Measurements from ENCODE around the gene CCNDBP1.
"Not testable (repeated sequence)": the region's sequence is repeated elsewhere in the genome, so short reads cannot be mapped to it uniquely, and the experiment has no call there.

CCNDBP1 gene

DNA sequence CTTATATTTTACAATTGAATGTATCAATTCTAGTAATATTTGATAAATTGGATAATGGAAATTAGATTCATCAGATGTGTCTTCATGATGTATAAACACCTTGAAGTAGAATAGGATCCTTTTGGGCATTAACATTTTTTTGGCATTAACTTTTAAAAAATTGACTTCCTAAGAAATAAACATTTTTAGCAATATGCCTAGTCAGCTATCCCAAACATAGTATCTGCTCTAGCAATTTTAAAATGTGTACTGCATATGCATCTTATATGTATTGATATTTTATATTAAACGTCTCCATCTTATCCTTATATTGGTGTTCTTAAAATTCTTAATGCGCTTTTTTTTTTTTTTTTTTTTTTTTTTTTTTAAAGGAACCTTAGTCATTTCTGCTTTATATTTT lies 8.5 kb downstream of the CCNDBP1 start:
- no peak for DNase-seq (ENCODE audit: low read depth in 1 of 2, low spot score in 1 of 2)

DNA sequence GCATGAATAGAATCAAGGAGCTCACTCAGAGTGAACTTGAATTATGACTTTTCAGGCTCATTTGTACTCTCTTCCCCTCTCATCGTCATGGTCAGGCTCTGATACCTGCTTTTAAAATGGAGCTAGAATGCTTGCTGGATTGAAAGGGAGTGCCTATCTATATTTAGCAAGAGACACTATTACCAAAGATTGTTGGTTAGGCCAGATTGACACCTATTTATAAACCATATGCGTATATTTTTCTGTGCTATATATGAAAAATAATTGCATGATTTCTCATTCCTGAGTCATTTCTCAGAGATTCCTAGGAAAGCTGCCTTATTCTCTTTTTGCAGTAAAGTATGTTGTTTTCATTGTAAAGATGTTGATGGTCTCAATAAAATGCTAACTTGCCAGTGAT lies 9.6 kb downstream of the CCNDBP1 start:
- no peak for DNase-seq (ENCODE audit: low read depth in 1 of 2, low spot score in 1 of 2)

DNA sequence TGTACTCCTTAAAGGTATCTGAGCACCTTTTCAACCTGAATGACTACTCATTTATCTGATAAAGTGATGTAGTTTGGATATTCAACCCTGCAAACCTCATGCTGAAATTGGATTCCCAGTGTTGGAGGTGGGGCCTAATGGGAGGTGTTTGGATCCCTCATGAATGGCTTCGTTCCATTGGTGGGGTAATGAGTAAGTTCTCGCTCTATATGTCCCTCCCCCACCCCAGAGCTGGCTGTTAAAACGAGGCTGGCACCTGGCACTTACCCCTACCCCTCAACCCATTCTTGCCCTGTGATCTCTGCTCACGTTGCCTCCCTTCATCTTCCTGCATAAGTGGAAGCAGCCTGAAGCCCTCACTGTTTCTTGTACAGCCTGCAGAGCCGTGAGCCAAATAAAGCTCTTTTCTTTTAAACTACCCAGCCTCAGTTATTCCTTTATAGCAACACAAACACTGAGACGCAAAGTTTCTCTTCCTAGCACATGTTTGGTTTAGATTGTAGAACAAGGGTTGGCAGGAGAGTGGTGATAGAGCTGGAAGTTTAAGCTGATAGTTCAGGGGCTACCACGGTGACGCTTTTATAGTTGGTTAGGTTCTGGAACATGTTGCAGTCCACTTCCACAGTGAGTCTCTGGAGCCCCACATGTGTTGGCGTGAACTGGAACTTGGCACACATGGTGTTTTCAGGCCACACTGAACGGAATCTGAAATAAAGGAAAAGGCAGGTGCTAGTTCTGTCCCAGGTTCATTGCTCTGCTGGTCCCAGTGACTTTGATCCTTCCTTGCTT lies 11.8 kb downstream of the CCNDBP1 start:
- no peak for DNase-seq (ENCODE audit: low read depth in 1 of 2, low spot score in 1 of 2)

DNA sequence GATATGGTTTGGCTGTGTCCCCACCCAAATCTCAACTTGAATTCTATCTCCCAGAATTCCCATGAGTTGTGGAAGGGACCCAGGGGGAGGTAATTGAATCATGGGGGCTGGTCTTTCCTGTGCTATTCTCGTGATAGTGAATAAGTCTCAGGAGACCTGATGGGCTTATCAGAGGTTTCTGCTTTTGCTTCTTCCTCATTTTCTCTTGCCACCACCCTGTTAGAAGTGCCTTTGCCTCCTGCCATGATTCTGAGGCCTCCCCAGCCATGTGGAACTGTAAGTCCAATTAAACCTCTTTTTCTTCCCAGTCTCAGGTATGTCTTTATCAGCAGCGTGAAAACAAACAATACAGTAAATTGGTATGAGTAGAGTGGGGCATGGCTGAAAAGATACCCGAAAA lies 12.6 kb downstream of the CCNDBP1 start:
- DNase-seq (ENCODE audit: low read depth in 1 of 2, low spot score in 1 of 2) = not testable (repeated sequence)

DNA sequence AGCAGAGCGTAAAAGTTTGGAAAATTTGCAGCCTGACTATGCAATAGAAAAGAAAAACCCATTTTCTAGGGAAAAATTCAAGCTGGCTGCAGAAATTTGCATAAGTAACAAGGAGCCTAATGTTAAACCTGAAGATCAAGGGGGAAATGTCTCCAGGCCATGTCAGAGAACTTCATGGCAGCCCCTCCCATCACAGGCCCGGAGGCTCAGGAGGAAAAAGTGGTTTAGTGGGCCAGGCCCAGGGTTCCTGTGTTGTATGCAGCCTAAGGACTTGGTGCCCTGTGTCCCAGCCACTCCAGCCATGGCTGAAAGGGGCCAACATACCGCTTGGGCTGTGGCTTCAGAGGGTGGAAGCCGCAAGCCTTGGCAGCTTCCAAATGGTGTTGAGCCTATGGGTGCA lies 13.4 kb downstream of the CCNDBP1 start:
- DNase-seq (ENCODE audit: low read depth in 1 of 2, low spot score in 1 of 2) = not testable (repeated sequence)

DNA sequence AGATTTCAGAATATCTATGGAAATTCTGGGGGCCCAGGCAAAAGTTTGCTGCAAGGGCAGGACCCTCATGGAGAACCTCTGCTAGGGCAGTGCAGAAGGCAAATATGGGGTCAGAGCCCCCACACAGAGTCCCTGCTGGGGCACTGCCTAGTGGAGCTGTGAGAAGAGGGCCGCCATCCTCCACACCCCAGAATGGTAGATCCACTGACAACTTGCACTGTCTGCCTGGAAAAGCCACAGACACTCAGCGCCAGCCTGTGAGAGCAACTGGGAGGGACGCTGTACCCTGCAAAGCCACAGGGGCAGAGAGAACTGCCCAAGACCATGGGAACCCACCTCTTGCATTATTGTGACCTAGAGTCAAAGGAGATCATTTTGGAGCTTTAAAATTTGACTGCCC lies 13.8 kb downstream of the CCNDBP1 start:
- no peak for DNase-seq (ENCODE audit: low read depth in 1 of 2, low spot score in 1 of 2)

DNA sequence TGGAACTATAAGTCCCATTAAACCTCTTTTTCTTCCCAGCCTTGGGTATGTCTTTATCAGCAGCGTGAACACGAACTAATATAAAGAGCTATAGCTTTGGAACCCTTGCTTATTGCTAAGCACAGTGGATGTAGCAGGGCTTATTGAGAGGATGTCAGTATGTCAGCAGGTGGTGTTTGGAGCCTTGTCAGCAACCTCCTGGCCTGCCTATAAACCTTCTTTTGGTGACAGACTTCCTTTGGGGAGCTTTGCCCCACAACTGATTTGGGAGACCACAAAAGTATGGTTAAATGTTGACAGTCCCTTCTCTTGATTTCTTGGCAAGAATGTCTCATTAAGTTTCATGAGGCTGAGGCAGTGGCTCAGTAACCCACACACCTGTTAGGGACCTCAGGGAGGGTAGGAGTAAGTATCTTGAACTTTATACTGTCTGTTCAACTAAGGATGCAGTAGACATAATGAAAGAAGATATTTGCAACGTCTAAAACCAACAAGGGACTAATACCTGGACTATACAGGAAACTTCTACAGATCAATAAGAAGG lies 14.8 kb downstream of the CCNDBP1 start:
- no peak for DNase-seq (ENCODE audit: low read depth in 1 of 2, low spot score in 1 of 2)

DNA sequence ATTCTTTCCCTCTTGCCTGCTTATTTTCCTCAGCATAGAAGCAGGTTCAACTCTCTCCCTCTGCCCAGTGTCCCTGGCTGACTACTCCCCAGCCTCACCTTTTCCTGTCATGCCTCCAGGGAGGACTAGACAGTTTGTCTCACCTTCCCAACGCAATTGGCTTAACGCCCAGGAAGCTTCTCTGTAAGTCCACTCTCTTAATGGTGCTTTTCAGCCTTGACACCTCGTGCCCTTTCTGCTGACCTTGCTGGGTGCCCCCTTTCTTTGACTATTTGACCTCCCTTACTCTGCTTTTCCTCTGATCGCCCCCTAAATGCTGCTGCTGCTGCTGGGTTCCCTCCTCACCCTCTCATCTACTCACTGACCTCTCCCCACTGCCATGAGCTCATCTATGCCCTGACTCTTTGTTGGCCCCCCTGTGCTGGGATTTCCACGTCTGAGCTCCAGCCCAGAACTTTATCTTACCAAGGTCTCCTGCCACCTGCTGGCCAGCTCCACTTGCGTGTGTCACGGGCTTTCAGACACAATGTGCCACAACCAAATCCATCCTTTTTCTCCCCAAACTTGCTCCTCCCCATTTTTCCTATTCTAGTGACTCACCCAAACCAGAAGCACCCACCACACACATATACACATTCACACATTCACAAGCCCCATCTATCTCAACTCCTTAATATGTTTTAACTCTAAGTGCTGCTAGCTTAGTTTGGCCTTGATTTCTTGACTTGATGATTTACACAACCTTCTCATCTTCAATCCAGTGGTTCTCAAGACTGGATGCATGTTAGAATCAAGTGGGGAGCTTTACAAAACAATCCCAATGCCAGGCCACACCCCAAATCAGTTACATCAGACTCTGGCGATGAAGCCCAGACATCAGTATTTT lies 19.1 kb downstream of the CCNDBP1 start:
- no peak for DNase-seq (ENCODE audit: low read depth in 1 of 2, low spot score in 1 of 2)

DNA sequence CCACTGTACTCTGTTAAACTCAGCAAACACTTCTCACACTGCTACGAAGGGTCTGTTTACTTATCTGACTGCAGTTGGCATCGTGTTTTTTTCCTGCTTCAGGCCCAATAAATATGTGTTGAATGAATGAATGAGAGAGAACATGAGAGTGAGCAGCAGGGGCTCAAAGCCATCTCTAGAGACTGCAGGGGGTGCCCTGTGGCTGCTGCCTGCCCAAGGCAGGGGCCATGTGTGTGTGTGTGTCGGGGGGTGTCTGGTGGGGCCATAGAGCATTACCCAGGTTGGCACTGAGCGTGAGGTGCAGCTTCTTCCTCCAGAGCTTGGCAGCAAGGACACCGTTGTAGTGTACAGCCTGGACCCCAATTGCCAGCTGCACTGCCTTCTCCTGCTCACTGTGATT lies 20.9 kb downstream of the CCNDBP1 start:
- DNase-seq (ENCODE audit: low read depth in 1 of 2, low spot score in 1 of 2) = no peak

DNA sequence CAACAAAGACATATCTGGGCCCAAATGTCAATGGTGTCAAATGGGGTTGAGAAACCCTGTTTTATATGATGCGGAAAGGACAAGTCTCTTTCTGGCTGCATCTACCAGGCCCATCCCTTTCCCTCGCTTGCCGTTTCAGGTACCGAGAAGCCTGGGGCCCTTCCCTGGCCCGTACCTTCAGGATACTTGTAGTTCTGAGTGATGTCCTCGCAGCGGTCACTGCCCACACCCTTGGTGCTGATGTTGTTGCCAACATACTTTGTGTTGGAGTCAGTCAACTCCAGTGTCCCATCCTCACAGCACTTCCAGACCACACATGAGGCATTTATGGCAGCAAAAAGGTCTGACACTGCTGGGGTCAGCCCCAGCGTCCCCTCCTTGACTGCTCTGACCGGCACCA lies 21.8 kb downstream of the CCNDBP1 start:
- DNase-seq (ENCODE audit: low read depth in 1 of 2, low spot score in 1 of 2) = no peak

DNA sequence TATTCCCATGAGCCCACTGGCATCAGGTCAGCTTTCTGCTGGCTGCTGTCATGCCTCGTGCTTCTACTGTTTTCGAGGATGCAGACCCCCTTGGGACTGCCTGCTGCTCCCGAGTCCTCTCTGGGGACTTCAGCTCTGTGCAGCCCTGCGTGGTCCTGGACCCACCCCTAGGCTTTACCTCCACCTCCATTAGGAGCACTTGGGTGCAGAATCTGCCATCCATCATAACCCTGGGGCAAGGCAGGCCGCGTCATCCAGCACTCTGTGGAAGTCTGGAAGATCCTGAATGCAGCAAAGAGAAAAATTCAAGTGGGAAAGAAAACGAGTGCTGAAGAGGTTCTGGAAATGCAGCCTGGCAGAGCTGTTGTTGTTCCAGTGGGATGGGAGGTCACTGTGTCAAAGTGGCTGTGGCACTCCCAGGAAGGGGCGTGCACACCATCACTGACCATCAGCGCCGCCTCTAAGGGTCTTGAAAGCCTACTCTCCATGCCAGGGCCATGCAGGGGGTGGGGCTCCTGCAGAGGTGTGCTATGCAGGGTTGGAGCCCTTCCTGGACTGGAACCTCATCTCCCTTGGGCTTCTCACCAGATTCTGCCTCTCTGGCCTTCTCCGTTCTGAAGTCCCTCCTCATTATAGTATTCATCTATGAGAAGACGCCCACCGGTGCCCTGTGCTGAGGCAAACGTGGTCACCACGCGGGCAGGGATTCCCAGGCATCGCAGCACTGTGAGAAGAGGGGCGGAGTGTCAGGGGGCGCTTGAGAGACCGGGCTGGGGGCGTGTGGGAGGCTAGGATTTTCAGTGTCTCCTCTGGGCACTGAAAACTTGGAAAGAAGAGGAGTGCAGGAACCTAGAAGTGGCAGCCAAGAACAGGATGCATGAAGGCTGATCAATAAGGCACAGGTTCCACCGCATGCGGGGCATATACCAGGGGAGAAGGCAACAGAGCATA lies 23.1 kb downstream of the CCNDBP1 start:
- no peak for DNase-seq (ENCODE audit: low read depth in 1 of 2, low spot score in 1 of 2)

DNA sequence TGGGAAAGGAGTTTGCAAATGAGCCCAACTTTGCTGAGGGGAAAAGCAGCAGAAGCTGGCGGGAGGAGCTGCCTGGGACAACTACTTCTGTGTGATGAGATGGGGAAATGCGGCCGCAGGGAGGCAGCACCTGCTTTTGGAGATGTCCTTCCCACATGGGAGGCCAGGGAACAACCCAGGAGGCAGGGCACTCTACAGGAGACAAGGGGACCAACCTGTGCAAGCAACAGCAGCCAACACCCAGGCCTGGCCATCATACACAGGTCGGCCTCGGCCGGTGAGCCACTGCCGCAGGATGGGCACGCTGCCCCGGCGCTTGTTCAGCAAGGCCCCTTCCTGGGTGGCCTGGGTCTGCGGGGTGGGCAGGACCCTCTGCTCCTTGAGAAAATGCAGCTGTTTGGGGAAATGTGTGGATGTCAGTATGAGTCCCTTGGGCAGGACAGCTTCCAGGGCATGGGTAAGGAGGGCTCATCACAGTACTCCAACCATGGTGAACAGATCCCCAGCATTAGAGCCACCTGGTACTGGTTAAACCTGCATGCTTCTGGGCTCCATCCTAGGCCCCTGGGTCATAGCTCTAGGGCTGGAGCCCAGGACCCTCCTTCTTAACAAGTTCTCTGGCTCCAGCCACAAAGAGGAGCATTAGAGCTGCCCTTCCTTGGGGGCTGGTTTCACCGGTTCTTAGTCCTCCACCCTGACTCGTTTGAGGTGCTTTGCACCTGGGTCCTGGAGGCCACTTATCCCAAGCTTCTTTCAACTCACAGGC lies 24.0 kb downstream of the CCNDBP1 start:
- DNase-seq (ENCODE audit: low read depth in 1 of 2, low spot score in 1 of 2) = no peak

DNA sequence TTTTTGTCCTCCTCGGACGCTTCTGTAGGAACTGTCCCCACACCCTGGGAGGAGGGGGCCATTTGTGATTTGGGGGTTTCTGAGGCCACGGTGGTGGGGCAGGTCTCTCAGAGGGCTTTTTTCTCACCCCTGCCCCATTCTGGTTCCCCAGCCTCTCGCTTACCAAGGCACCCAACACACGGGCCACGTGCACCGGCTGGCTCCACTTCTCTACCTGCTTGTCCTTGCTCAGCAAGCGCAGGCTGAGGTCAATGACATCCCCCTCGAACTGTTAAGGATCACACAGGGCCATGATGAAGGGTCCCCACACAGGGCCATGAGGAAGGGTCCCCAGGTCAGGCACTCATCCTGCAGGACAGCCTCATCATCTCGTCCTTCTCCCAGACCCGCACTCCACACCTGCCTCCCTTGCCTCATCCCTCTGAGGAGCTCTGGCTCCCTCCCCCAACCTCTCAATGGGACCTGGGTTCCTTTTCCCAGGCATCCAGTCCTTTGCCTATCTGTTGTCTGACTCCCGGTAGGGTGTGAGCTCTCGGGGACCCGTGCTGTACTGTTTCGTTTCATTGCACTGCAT lies 25.1 kb downstream of the CCNDBP1 start:
- no peak for DNase-seq (ENCODE audit: low read depth in 1 of 2, low spot score in 1 of 2)

DNA sequence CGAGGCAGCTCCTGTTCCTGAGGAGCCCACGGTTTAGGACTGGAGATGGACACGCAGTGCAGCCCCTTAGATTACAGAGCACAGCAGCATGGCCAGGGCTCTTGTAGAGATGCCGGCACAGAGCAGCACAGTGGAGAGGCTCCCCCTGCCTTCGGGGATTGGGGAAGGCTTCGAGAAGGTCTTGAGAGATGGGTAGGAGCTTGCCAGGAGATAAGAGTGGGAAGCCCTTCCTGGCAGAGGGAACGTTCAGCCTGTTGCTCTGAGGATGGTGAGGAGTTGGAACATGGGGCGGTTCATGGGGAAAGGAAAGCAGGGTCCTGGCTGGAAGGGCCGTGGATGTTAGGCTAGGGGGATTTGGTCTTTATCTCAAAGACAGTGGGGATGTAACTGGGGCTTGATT lies 25.6 kb downstream of the CCNDBP1 start:
- no peak for DNase-seq (ENCODE audit: low read depth in 1 of 2, low spot score in 1 of 2)

DNA sequence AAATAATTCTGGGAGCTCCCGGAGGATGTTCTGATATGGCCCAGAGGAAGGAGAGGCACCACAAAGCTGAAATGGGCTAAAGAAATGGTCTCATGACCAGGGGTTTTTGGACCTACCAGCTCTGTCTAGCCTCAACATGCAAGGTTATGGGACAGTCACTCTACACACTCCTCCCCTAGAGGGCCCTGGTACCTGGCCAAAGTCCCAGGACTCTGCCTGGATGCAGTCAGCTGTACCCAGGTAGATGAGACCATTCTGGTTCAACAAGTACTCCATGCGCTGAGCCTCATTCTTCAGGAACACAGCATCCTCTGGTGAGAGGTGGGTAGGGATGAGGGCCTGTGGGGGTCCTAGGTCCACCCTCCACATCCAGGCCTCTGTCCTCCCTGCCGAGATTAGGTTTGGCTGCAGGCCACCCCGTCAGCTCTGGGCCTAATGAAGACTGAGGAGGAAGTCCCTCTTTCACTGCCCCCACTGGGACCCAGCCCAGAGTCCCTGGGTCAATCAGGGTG lies 26.1 kb downstream of the CCNDBP1 start:
- no peak for DNase-seq (ENCODE audit: low read depth in 1 of 2, low spot score in 1 of 2)

DNA sequence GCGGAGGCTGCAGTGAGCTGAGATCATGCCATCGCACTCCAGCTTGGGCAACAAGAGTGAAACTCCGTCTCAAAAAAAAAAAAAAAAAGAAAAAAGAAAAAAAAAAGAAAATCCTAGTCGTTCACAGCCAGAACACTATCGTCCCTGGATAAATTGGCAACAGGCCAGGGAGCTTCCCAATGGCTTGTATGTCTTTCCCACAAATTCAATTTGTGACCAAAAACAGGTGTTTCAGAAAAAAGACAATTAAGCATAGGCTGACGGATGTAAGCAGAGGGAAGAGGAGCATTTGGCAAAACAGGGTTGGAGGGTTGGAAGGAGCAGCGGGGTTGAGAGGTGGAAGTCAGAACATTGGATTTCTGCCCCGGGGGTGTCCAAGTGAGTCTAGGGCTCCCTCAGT lies 27.1 kb downstream of the CCNDBP1 start:
- no peak for DNase-seq (ENCODE audit: low read depth in 1 of 2, low spot score in 1 of 2)

DNA sequence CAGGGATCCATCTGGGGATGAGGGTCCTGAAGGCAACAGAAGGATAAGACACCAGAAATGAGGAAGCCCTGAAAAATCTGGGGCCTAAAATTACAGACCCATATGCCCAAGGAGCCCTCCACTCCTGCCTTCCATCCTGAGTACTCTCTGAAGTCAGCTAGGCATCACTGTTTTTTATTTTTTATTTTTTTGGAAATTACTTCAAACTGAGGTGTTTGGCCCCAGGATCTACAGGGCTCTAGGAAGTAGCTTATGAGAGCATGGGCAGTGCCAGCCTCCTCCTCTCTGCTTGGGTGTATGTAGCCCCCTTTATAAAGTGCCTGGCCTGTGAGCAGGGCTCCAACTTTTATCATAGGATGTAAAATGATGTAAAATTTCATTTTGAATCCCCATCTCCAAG lies 27.7 kb downstream of the CCNDBP1 start:
- DNase-seq (ENCODE audit: low read depth in 1 of 2, low spot score in 1 of 2) = no peak

DNA sequence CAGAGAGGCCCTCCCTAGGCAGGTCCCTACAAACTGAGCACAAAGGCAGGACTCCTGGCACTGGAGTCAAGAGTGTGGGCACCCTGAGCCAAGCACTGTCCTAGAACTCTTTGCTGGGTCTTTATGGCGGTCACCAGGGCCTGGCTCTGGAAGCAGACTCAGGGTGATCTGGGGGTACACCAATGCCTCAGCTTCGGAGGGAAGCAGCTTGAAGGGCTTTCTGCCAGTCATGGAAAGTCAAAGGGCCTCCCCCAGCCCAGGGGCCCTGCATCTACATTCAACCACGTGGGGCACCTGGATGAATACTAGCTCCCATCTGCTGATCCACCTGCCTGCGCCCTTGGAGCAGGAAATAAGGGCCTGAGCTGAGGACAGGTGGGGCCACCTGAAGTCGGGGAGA lies 28.3 kb downstream of the CCNDBP1 start:
- DNase-seq (ENCODE audit: low read depth in 1 of 2, low spot score in 1 of 2) = no peak

DNA sequence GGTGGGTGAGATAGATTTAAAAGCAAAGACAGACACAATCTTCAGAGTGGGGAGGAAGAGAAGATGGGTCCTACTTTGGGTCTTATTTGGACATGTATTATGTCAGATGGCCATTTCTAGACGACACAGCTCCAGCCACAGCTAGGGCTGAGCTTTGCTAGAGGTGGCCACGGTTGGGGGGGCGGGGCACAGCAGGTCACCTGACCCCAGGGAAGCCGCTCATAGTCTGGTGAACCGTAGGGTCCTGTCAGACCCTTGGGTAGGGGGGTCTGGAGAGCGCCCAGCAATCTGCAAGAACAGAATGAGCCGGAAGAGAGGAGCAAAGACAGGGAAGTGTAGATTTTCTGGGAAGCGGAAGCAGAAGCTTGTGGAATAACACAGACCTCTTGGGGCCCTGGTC lies 29.0 kb downstream of the CCNDBP1 start:
- no peak for DNase-seq (ENCODE audit: low read depth in 1 of 2, low spot score in 1 of 2)
